Cardiac muscle cell (in vitro differentiated cells and primary cell): ENCODE results near the gene GTF3C2. TPM values are rescaled to one million over a fixed set of nuclear protein-coding genes. Genes with fewer than 3 reads are reported as not detected.
"Not testable (repeated sequence)": the region's sequence is repeated elsewhere in the genome, so short reads cannot be mapped to it uniquely, and the experiment has no call there.

ENCODE experiments used
- DNase-seq, 2 donors: peaks; one replicate each; pipeline versions ENCODE4 v3.0.0 to v3.0.0-alpha.2; 2010 to 2017; ENCODE audit warnings: low read depth in 1 of 2, low spot score in 1 of 2
- H3K27ac ChIP-seq: fragments of 200-600 bp; sonication (generic); 2 replicates; pipeline ENCODE4 v1.5.1; 2016
- H3K27me3 ChIP-seq: fragments of 200-600 bp; sonication (generic); 2 replicates; pipeline ENCODE4 v1.6.0; 2016; ENCODE audit warnings: control low read depth
- H3K36me3 ChIP-seq: fragments of 200-600 bp; sonication (generic); 2 replicates; pipeline ENCODE4 v1.5.1; 2016; ENCODE audit warnings: control low read depth
- H3K4me1 ChIP-seq: fragments of 200-600 bp; sonication (generic); 2 replicates; pipeline ENCODE4 v1.8.1; 2017; ENCODE audit warnings: low read depth, mild to moderate bottlenecking, mixed run types
- H3K4me3 ChIP-seq: fragments of 200-600 bp; sonication (generic); 2 replicates; pipeline ENCODE4 v1.5.1; 2016; ENCODE audit warnings: mild to moderate bottlenecking
- H3K9me3 ChIP-seq: fragments of 200-600 bp; sonication (generic); 2 replicates; pipeline ENCODE4 v1.5.1; 2017; ENCODE audit warnings: low read depth, mild to moderate bottlenecking, control low read depth
- CTCF ChIP-seq: IDR thresholded peaks from 2 replicates; pipeline ENCODE4 v1.5.1; 2012; ENCODE audit warnings: low read depth, mild to moderate bottlenecking, low read length
- polyA plus RNA-seq: library from polyadenylated mRNA; unstranded; fragments of >200 nt; fragmentation: Nextera tagmentation; extraction: Ambion mirVana; gene quantifications from 2 replicates; pipeline ENCODE4 v1.2.1, GENCODE V29; 2016
- total RNA-seq: library from RNA; depleted of rRNA; stranded (reverse); fragments of >200 nt; gene quantifications from 2 replicates; pipeline ENCODE4 v1.2.3, GENCODE V29; 2016

The GTF3C2 gene
- total and polyA plus RNA-seq, 2 experiments from 2014 or later, result 38.2 to 47.7 TPM

GRCh38 chr2:27324720-27325119 lies 31.8 kb downstream of the GTF3C2 start:
- peaks cover 8% of the 10 kb centered on the region for H3K4me1 ChIP-seq
- H3K27me3 ChIP-seq, result no peaks in the 10 kb centered on the region
- H3K36me3 ChIP-seq, result peaks cover 24% of the 10 kb centered on the region
- no peak overlapping the region for H3K27ac ChIP-seq
- DNase-seq, result no peak
- no peaks in the 10 kb centered on the region for H3K9me3 ChIP-seq
- no peak overlapping the region for H3K4me3 ChIP-seq
- no peak for TF ChIP-seq CTCF

GRCh38 chr2:27323596-27324285 lies 32.8 kb downstream of the GTF3C2 start:
- Histone ChIP-seq H3K27me3 (no peaks in the 10 kb centered on the region), H3K27ac (peak overlapping the region; percentile 99), H3K36me3 (peaks cover 16% of the 10 kb centered on the region), H3K4me3 (peak overlapping the region; percentile 77), H3K9me3 (no peaks in the 10 kb centered on the region), H3K4me1 (peaks cover 8% of the 10 kb centered on the region)
- no peak for TF ChIP-seq CTCF
- DNase-seq, result no peak

GRCh38 chr2:27322766-27323595 lies 33.6 kb downstream of the GTF3C2 start, which contains the start of gene MPV17:
MPV17 (minus strand) TSS chr2:27323097; CDS start chr2:27322517, 580 bp downstream.
- Histone ChIP-seq H3K27me3 (no peaks in the 10 kb centered on the region), H3K36me3 (peaks cover 8% of the 10 kb centered on the region), H3K4me3 (peak within 1 kb of the TSS; percentile 77), H3K9me3 (no peaks in the 10 kb centered on the region), H3K4me1 (peaks cover 8% of the 10 kb centered on the region), H3K27ac (peak within 1 kb of the TSS; percentile 99)
- TF ChIP-seq CTCF, result no peak
- peak; percentile 94 to 96 for DNase-seq

GRCh38 chr2:27322301-27322765 lies 34.2 kb downstream of the GTF3C2 start:
- Histone ChIP-seq H3K9me3 (no peaks in the 10 kb centered on the region), H3K27me3 (no peaks in the 10 kb centered on the region), H3K36me3 (peaks cover 7% of the 10 kb centered on the region), H3K27ac (peak overlapping the region; percentile 99), H3K4me3 (peak overlapping the region; percentile 77), H3K4me1 (peaks cover 8% of the 10 kb centered on the region)
- DNase-seq, result no peak
- no peak for TF ChIP-seq CTCF

- Histone ChIP-seq H3K27ac (no peak overlapping the region), H3K27me3 (no peaks in the 10 kb centered on the region), H3K36me3 (no peaks in the 10 kb centered on the region), H3K4me1 (peaks cover 8% of the 10 kb centered on the region), H3K9me3 (no peaks in the 10 kb centered on the region), H3K4me3 (no peak overlapping the region)
- DNase-seq, result peak in 1 of 2 donors; percentile 97
- TF ChIP-seq CTCF, result peak; percentile 69
These were observed 35.5 kb downstream of the GTF3C2 start for GRCh38 chr2:27320958-27321543.

GRCh38 chr2:27319839-27320238 lies 36.7 kb downstream of the GTF3C2 start:
- not testable (repeated sequence) for H3K4me3 ChIP-seq, H3K4me1 ChIP-seq, DNase-seq, H3K27me3 ChIP-seq, H3K36me3 ChIP-seq, H3K27ac ChIP-seq, H3K9me3 ChIP-seq
